GM19395 (cell line): ENCODE results near the gene ZNF593.

Source experiments
- ATAC-seq: cut with Tn5 transposase; IDR thresholded peaks from one replicate; pipeline ENCODE4 v1.9.1; 2021; ENCODE audit warnings: mild to moderate bottlenecking, moderate library complexity; ENCODE audit not compliant: unreplicated experiment

The ZNF593 gene

GRCh38 chr1:26169669-26170471 lies at the start of gene ZNF593:
Gene ZNF593 (plus strand): TSS chr1:26169908. CDS start chr1:26169984, 76 bp downstream.
- peak; percentile 90 for ATAC-seq

- ATAC-seq: no peak
Observed at GRCh38 chr1:26121854-26122773, 47.6 kb upstream of the ZNF593 start.

GRCh38 chr1:26122988-26123973 lies 46.4 kb upstream of the ZNF593 start:
- ATAC-seq: no peak

- no peak for ATAC-seq
Observed at GRCh38 chr1:26124418-26125331, 45.0 kb upstream of the ZNF593 start.

DNA sequence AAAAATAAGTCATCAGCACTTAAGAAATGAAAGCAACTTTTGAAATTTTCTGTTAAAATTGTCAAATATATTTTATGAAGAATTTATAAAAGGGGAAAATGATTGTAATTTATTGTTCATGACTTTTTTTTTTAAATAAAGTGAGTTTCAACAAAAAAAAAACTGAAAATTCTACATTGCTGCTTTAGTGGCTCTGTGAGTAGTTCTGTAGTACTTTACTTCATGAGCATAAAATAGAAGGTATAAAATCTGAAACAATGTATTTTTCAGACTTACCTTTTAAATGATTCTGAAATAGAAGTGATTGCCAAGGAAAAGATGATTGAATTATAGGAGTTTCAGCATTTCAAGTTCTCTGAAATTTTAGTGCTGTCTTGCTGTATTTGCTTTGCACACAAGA lies 44.3 kb upstream of the ZNF593 start:
- ATAC-seq: no peak

DNA sequence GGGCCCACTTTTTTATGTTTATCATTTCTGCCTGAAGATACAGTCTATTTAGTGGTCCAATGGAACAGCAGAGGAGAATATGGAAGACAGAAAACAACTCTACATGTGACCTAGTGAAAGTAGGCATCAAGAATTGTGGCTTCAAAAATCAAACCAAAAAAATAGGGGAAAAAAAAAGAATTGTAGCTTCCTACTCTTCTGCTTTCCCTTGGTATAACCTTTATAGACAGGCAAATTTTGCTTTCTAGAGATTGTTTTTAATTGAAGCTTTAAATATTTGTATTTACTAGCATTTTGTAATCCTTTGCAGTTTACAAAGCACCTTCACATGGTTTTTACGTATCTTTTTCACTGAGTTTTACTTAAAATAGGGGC lies 43.8 kb upstream of the ZNF593 start:
- no peak for ATAC-seq

DNA sequence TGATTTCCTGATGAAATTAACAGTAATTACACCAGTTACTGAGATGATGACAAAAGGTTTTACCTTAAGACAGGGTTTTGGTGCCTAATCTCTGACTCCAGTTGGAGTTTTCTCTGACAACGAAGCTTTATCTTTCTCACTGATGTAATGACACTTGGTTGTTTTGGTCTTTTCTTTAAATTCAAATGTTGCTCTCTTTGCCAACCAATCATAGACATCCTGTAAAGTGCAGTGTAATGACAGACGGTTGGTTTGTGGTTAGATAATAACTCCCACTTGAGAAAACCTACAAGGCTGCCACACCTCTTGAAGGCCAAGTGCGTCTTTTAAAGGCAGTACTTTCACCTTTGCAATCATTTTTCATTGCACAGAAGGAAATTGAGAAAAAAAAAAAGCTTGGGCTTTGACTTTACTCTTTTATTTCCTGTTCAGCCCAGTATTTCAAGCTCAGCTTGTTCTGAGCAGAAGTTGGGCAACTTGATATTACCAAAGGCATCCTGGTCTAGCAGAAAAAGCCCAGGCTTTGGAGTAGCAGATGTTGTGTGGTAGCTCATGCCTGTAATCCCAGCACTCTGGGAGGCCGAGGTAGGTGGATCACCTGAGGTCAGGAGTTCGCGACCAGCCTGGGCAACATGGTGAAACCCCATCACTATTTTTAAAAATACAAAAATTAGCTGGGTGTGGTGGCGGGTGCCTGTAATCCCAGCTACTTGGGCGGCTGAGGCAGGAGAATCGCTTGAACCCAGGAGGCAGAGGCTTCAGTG lies 43.2 kb upstream of the ZNF593 start:
- ATAC-seq: peak; percentile 80

- no peak for ATAC-seq
Observed at GRCh38 chr1:26127235-26128163, 42.2 kb upstream of the ZNF593 start.

- ATAC-seq: no peak
Observed at GRCh38 chr1:26129778-26130177, 39.9 kb upstream of the ZNF593 start.

GRCh38 chr1:26130695-26131094 lies 39.0 kb upstream of the ZNF593 start:
- ATAC-seq: no peak

DNA sequence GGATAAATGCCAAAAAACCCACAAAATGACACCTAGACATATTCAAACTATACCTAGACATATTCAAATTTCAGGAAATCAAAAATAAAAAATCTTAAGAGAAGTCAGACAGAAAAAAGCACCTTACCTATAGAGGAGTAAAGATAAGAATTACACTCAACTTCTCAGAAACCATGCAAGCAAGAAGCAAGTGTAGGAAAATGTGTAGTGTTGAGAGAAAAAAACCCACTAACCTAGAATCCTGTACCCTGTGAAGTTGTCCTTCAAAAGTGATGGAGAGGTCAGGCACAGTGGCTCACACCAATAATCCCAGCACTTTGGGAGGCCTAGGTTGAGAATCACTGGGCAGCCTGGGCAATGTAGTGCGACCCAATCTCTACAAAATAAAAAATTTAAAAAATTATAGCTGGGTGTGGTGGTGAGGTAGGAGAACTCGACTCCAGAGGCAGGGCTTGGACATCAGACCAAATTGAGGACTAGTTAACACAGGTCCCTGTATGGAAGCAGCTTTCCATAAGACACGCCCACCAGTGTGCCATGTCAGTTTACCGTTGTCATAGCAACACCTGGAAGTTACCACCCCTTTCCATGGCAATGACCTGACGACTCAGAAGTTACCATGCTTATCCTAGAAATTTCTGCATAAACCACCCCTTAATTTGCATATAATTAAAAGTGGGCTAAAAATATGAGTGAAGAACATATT lies 37.4 kb upstream of the ZNF593 start:
- ATAC-seq: no peak

- ATAC-seq: no peak
Observed at GRCh38 chr1:26132834-26133167, 36.9 kb upstream of the ZNF593 start.

DNA sequence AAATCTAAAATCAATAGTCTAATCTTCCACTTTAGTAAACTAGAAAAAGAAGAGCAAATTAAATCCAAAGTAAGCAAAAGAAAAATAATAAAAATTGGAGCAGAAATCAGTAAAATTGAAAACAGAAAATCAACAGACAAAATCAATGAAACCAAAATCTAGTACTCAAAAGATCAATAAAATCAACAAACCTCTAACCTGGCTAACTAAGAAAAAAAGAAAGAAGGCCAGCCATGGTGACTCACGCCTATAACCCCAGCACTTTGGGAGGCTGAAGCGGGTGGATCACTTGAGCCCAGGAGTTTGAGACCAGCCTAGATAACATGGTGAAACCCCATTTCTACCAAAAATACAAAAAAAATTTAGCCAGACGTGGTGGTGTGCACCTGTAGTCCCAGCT lies 35.2 kb upstream of the ZNF593 start:
- ATAC-seq: no peak

- no peak for ATAC-seq
Observed at GRCh38 chr1:26138974-26139558, 30.6 kb upstream of the ZNF593 start.

GRCh38 chr1:26142159-26142558 lies 27.5 kb upstream of the ZNF593 start:
- no peak for ATAC-seq

GRCh38 chr1:26145041-26145959 lies 24.4 kb upstream of the ZNF593 start:
- no peak for ATAC-seq
